ENCODE measurements around the gene TMCO4. TPM values are rescaled to one million over a fixed set of nuclear protein-coding genes. Genes with fewer than 3 reads are reported as not detected.

TMCO4 gene
- total RNA-seq, 1 donor from 2014 or later, result not detected

DNA sequence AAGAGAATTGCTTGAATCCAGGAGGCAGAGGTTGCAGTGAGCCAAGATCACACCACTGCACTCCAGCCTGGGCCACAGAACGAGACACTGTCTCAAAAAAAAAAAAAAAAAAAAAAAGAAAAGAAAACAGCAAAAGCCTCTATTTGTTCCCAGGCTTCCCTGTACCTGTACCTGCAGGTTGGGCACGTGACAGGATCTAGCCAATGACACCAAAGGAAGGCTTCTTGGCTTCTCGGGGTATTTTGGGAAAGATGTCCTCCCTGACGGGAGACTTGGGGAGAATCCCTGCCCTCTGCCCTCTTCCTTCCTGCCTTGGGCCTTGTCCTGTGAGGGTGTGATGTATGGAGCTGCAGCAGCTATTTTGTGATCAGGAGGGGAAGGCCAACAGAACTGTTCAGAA lies 22.8 kb downstream of the TMCO4 start:
- TF ChIP-seq, protein P1, sequence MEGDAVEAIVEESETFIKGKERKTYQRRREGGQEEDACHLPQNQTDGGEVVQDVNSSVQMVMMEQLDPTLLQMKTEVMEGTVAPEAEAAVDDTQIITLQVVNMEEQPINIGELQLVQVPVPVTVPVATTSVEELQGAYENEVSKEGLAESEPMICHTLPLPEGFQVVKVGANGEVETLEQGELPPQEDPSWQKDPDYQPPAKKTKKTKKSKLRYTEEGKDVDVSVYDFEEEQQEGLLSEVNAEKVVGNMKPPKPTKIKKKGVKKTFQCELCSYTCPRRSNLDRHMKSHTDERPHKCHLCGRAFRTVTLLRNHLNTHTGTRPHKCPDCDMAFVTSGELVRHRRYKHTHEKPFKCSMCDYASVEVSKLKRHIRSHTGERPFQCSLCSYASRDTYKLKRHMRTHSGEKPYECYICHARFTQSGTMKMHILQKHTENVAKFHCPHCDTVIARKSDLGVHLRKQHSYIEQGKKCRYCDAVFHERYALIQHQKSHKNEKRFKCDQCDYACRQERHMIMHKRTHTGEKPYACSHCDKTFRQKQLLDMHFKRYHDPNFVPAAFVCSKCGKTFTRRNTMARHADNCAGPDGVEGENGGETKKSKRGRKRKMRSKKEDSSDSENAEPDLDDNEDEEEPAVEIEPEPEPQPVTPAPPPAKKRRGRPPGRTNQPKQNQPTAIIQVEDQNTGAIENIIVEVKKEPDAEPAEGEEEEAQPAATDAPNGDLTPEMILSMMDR (IDR thresholded peaks at IDR 0.05; ENCODE audit: partially characterized antibody, unreplicated experiment), result no peak
- peaks cover 3% of the 10 kb centered on the region for H3K27me3 Mint-ChIP-seq (ENCODE audit: unreplicated experiment)
- no peaks in the 10 kb centered on the region for H3K4me1 Mint-ChIP-seq (ENCODE audit: low read depth, unreplicated experiment)
- no peak for DNase-seq
- H3K36me3 Mint-ChIP-seq (ENCODE audit: unreplicated experiment), result no peaks in the 10 kb centered on the region
- H3K9me3 Mint-ChIP-seq (ENCODE audit: unreplicated experiment), result peaks cover 4% of the 10 kb centered on the region
- no peak overlapping the region for H3K27ac Mint-ChIP-seq (ENCODE audit: unreplicated experiment)
- H3K4me3 Mint-ChIP-seq (ENCODE audit: unreplicated experiment), result no peak overlapping the region

DNA sequence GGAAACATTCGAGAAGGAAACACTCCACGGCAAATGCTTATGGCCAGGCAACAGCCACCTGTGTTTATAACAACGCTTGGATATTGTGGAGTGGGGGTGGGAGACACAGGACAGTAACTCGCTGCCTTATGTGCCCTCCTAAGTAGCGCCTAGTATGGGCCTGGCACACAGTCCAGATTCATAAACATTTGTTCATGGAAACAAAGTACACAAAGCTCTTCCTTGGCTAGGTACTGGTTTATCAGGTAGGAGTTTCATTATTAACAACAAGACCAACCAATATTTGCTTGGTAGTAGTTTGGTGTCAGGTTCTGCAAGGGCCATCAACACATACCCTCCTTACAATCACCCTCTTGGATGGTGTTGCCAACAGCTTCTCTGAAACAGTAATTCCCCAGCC lies 23.4 kb downstream of the TMCO4 start:
- no peaks in the 10 kb centered on the region for H3K36me3 Mint-ChIP-seq (ENCODE audit: unreplicated experiment)
- peaks cover 3% of the 10 kb centered on the region for H3K27me3 Mint-ChIP-seq (ENCODE audit: unreplicated experiment)
- H3K4me3 Mint-ChIP-seq (ENCODE audit: unreplicated experiment), result no peak overlapping the region
- no peaks in the 10 kb centered on the region for H3K4me1 Mint-ChIP-seq (ENCODE audit: low read depth, unreplicated experiment)
- DNase-seq, result no peak
- TF ChIP-seq, protein P1 (IDR thresholded peaks at IDR 0.05; ENCODE audit: partially characterized antibody, unreplicated experiment), result no peak
- peaks cover 4% of the 10 kb centered on the region for H3K9me3 Mint-ChIP-seq (ENCODE audit: unreplicated experiment)
- H3K27ac Mint-ChIP-seq (ENCODE audit: unreplicated experiment), result no peak overlapping the region

DNA sequence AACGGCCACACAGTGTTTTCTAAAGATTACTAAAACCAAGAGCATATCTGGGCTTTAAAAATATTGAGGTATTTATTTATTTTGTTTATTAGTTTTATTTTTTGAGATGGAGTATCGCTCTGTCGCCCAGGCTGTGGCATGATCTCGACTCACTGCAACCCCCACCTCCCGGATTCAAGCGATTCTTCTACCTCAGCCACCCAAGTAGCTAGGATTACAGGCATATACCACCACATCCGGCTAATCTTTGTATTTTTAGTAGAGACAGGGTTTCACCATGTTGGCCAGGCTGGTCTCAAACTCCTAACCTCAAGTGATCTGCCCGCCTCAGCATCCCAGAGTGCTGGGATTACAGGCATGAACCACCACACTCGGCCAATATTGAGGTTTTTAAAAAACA lies 23.9 kb downstream of the TMCO4 start:
- peaks cover 3% of the 10 kb centered on the region for H3K27me3 Mint-ChIP-seq (ENCODE audit: unreplicated experiment)
- no peak overlapping the region for H3K27ac Mint-ChIP-seq (ENCODE audit: unreplicated experiment)
- H3K9me3 Mint-ChIP-seq (ENCODE audit: unreplicated experiment), result peaks cover 4% of the 10 kb centered on the region
- DNase-seq, result no peak
- no peak overlapping the region for H3K4me3 Mint-ChIP-seq (ENCODE audit: unreplicated experiment)
- no peaks in the 10 kb centered on the region for H3K36me3 Mint-ChIP-seq (ENCODE audit: unreplicated experiment)
- TF ChIP-seq, protein P1 (IDR thresholded peaks at IDR 0.05; ENCODE audit: partially characterized antibody, unreplicated experiment), result no peak
- no peaks in the 10 kb centered on the region for H3K4me1 Mint-ChIP-seq (ENCODE audit: low read depth, unreplicated experiment)

DNA sequence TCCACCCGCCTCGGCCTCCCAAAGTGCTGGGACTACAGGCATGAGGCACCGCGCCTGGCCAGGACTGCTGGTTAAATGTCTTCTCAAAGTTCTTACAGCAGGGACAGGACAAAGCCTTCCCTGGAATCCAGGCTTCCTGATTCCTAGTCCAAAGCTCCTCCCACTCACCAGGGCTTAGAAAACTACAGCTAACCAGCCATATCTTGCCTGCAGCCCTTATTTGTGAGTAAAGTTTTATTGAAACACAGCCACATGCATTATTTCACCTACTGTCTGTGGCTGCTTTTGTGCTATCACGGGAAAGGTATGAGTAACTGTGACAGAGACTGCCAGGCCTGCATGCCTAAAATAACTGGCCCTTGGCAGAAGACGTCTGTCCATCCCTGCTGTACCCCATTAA lies 24.4 kb downstream of the TMCO4 start:
- H3K9me3 Mint-ChIP-seq (ENCODE audit: unreplicated experiment), result peaks cover 6% of the 10 kb centered on the region

DNA sequence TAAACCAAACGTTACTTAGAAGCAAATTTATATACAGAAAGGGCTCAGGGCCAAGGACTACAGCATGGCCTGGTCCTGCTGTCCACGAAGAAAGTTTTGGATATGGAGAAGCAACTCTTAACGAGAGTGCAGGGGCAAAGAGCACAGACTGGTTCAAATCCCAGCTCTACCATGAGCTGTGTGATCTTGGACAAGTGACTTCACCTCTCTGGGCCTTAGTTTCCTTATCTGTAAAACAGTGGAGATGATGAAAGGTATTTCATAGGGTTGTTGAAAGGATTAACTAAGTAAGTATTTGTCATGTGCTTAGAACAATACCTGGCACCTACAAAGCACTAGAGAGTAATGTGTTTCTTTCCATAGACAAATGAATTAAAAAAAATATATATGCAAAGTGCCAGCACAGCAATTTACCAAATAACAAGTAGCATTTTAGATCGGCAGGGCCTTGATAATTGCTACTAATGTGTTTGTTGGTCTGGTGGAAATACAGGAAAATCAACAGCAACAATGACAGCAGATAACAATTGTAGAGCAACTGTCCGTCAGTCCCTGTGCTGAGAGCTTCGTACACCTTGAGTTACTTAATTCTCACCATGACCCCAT lies 25.4 kb downstream of the TMCO4 start:
- peaks cover 6% of the 10 kb centered on the region for H3K9me3 Mint-ChIP-seq (ENCODE audit: unreplicated experiment)
- H3K27ac Mint-ChIP-seq (ENCODE audit: unreplicated experiment), result no peak overlapping the region
- no peaks in the 10 kb centered on the region for H3K36me3 Mint-ChIP-seq (ENCODE audit: unreplicated experiment)
- H3K4me3 Mint-ChIP-seq (ENCODE audit: unreplicated experiment), result no peak overlapping the region
- DNase-seq, result no peak
- TF ChIP-seq, protein P1 (IDR thresholded peaks at IDR 0.05; ENCODE audit: partially characterized antibody, unreplicated experiment), result no peak
- peaks cover 7% of the 10 kb centered on the region for H3K27me3 Mint-ChIP-seq (ENCODE audit: unreplicated experiment)
- H3K4me1 Mint-ChIP-seq (ENCODE audit: low read depth, unreplicated experiment), result peaks cover 8% of the 10 kb centered on the region

More for the DNA sequence above, 24.4 kb downstream of the TMCO4 start:
- TF ChIP-seq, protein P1 (IDR thresholded peaks at IDR 0.05; ENCODE audit: partially characterized antibody, unreplicated experiment), result no peak
- H3K27ac Mint-ChIP-seq (ENCODE audit: unreplicated experiment), result no peak overlapping the region
- peaks cover 3% of the 10 kb centered on the region for H3K27me3 Mint-ChIP-seq (ENCODE audit: unreplicated experiment)
- peaks cover 1% of the 10 kb centered on the region for H3K4me1 Mint-ChIP-seq (ENCODE audit: low read depth, unreplicated experiment)
- no peaks in the 10 kb centered on the region for H3K36me3 Mint-ChIP-seq (ENCODE audit: unreplicated experiment)
- H3K4me3 Mint-ChIP-seq (ENCODE audit: unreplicated experiment), result no peak overlapping the region
- no peak for DNase-seq
